Iris pigment epithelial cell (primary cell): ENCODE data around the gene ATP11A.
"Not testable (repeated sequence)": the region's sequence is repeated elsewhere in the genome, so short reads cannot be mapped to it uniquely, and the experiment has no call there.

ENCODE experiments used
- DNase-seq: peaks from one replicate; pipeline ENCODE4 v3.0.0-alpha.2; 2011; ENCODE audit warnings: low read depth

Gene ATP11A

DNA sequence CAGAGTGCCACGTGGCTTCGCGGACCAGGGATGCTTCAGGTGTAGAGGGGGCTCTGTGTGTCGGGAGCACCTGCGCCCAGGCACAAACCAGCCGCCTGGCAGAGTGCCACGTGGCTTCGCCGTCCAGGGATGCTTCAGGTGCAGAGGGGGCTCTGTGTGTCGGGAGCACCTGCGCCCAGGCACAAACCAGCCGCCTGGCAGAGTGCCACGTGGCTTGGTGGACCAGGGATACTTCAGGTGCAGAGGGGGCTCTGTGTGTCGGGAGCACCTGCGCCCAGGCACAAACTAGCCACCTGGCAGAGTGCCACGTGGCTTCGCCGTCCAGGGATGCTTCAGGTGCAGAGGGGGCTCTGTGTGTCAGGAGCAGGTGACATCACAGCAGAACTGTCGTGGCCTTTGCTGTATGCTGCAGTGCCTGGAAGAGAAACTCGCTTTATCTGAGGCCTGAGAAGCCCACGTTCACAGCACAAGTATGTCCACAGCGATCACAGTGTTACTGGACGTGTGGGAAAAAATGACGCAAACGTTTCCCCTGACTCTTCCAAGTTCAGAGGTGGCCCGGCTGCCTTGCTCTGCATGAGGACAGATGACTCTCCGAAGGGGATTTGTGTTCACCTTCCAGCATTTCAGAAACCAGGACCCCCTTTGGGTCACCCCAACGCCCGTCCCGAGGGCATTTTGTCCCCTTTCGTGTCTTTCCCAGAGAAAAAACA is 151.6 kb downstream of the ATP11A start:
- not testable (repeated sequence) for DNase-seq

DNA sequence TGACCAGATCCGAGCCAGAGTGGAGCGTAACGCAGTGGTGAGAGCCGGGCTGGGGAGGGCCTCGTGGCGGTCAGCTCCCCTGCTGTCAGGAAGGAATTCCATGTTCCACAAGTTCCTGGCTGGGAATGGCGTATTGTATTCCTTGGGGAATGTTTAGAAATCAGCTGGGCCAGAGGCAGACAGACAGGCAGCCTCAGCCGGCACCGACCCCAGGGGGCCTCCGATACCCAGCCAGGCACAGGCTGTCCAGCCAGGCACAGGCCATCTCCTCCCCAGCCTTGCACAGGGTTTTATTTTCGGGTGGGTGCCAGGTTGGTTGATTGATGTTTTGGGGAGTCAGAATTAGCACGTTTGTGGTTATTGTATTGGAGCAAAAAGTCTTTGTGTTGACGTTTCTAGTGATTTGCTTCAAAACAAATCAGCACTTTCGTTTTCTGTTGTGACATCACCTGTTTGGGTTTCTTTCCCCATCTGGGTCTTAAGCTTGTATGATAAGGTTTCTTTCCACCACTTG is 152.6 kb downstream of the ATP11A start:
- peak; percentile 6 for DNase-seq

DNA sequence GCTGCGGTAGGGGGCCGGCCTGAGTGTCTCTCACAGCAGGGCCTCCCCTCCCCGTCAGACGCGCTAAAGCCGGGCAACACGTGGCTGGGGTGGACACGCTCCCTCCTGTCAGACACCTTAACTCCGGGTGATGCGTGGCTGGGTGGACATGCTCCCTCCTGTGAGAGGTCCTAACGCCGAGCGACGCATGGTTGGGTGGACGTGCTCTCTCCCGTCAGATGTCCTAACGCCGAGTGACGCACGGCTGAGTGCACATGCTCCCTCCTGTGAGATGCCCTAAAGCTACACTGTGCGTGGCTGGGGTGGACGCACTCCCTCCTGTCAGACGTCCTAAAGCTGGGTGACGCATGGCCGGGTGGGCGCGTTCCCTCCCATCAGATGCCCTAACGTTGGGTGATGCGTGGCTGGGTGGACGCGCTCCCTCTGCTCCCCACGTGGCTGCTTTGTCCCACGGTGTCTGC is 153.1 kb downstream of the ATP11A start:
- DNase-seq, result no peak

DNA sequence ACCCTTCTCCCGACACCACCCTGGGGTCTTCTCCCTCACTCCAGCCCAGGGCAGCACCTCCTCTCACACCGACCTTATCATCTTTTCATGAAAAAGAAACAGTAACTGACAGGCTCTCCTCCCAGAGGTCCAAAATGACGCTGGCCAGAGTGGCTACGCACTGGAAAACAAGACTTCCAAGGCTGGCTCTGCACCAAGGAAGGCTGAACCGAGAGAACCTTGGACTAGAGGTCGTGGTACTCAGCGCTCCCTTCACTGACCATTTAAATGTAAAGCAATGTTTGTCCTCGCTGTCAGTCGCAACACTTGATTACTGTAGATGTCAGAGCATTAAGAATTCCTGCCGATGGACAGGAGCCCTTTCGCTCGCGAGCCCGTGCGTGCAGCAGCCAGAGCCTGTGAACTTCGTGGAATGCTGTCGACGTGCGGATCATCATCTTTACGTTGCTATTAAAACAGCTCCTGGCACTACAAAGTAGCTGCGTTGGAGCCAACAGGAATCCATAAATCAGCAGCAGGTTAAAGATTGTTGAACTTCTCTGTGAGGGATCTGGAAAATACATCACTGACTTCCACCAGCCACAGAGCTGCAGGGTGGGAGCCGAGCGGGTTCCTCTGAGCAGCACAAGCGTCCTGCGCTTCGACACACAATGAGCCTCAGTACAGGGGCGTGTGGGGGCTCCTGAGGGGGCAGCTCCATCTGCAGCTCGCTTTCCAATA is 153.7 kb downstream of the ATP11A start:
- DNase-seq, result no peak

DNA sequence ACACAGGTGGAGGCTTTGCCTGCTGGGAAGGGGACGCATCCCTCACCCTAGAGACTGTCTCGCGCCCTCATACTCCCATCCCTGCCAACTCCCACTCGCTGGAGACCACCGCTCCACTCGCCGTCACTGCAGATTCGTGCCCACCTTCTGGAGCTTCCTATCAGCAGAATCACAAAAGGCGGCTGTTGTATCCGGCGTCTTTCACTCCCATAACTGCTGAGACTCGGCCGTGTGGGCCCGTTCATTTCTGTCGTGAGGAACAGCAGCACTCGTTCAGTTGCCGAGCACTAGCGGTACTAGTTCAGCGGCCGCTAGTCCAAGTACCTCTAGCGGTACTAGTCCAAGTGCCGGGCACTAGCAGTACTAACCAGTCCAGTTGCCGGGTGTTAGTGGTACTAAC is 154.6 kb downstream of the ATP11A start:
- DNase-seq, result no peak

DNA sequence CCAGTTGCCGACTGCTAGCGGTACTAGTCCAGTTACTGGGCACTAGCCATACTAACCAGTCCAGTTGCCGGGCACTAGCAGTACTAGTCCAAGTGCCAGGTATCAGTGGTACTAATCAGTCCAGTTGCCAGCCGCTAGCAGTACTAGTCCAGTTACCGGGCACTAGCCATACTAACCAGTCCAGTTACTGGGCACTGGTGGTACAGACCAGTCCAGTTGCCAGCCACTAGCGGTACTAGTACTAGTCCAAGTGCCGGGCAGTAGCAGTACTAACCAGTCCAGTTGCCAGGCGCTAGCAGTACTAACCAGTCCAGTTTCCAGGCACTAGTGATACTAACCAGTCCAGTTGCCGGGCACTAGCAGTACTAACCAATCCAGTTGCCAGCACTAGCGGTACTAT is 155.0 kb downstream of the ATP11A start:
- DNase-seq, result no peak

DNA sequence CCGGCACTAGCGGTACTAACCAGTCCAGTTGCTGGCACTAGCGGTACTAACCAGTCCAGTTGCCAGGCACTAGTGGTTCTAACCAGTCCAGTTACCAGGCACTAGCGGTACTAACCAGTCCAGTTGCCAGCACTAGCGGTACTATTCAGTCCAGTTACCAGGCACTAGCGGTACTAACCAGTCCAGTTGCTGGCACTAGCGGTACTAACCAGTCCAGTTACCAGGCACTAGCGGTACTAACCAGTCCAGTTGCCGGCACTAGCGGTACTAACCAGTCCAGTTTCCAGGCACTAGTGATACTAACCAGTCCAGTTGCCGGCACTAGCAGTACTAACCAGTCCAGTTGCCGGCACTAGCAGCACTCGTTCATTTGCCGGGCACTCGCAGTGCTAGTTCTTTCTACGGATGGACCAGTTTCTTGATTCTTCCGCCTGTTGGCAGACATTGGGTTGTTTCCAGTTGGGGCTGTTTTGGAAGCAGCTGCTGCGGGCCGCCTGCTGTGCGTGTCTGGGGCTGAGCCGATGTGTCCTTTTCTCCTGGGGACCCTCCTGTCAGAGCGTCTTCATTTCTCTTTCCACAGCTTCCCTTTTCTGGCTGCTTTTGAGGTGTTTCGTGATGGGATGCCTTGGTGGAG is 155.8 kb downstream of the ATP11A start:
- DNase-seq, result no peak

DNA sequence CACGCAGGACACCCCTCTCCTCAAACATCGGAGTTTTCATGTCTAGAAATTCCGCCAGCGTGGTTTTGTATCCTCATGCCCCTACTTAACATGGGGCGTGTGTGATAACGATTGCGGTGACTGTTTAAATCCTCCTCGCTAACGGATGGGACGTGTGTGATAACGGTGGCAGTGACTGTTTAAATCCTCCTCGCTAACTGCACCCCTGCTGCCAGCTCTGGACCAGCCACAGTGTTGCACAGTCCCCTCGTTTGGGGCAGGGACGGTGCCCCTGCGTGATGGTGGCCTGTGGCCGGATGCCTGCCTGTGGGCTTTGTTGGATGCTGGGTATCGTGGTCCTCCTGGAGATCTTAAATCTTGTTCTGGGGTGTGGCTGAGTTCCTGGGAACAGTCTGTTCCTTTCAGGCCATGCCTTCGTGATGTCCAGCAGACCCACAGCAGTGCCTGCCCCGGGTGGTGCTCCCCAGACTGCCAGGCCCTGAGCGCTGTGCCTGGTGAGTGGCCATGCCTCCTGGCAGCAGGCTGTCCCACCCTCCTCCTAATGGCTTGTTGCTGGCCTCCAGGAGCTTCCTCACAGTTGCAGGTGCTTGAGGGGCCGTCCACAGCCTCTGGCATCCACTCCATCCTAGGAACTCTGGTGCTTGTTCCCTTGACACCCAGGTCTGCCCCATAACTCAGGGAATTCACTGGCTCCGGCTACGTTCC is 156.7 kb downstream of the ATP11A start:
- no peak for DNase-seq

DNA sequence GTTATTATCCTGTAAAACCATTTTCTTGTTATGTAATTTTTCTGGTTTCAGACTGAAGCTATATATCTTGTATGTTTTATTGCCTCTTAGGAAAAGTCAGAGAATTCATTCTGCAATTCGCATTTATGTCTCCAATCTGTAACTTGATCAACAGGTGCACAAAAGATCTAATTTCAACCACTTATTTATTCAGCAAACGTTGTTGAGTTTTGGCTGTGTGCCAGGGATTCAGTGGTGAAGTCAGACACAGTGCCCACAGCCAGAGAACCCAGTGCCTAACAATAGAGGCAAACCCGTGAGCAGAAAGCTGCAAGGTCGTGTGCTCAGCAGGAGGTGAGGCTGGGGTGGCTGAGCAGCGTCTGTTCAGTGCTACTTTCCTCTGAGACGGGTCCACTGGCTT is 159.7 kb downstream of the ATP11A start:
- DNase-seq, result peak; percentile 15

DNA sequence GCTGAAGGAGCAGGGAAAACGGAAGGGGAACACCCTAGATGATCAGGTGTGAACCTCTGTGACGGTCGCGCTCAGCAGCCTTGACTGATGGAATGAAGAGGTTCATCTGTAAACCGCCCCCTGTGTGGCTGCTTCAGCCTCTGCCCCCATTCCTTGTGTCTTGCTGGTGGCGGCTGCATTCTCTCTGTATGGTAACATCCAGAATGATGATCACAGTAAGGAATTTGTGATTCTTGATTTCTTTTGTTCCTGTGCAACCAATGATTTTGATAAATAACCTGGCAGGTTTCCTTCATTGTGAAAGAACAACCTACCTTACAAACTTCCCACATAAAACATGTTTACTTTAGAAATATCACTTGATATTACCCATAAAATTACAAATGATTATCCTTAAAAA is 160.4 kb downstream of the ATP11A start:
- DNase-seq, result no peak

DNA sequence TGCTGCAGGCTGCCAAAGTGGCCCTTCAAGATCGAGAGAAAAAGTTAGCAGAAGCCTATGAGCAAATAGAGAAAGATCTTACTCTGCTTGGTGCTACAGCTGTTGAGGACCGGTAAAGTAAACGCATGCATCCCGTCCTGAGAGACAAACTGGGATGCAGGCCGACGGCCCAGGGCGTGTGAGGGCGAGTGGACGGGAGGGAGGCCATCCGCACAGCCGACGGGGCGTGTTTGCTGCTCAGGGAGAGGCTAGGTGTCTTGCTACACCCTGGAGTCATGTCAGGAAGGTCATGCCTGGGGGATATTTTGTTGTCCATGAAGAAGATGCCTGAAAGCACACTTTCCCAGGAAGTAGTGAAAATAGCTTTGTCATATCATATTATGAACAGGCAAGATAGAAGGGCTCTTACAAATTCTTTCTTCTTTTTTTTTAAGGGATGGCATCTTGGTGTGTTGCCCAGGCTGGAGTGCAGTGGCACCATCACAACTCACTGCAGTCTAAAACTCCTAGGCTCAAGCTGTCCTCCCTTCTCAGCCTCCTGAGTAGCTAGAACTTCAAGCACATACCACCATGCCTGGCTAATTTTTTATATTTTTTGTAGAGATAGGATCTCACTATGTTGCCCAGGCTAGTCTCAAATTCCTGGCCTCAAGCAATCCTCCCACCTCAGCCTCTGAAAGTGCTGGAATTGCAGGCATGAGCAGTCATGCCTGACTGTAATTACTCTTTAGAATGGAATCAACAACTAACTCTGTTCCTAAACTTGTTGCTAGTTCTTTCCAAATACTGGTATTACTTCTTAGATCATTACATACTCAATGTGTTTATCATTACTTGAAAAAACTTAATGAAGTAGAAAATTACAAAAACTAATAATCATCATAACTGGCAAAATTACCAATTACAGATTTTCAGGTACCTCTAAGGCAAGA is 161.5 kb downstream of the ATP11A start:
- DNase-seq, result no peak

DNA sequence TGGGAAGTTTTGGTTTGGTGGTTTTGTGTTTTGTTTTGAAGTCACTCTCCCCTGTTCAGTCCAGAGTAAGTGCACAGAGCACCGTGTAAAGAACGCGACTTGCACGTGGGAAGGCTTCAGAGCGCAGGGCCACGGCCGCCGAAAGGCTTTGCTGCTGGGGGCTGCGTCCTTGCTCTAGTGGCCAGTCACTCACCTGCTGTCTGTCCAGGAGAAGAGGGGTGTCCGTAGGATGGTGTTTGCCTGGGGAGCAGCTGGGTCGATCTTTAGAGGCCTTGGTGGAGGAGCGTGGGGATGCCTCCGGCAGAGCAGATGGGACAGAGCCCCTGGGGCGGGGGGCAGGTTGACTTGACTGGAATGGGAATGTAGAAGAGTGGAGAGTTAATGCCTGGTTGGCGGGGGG is 162.6 kb downstream of the ATP11A start:
- no peak for DNase-seq

DNA sequence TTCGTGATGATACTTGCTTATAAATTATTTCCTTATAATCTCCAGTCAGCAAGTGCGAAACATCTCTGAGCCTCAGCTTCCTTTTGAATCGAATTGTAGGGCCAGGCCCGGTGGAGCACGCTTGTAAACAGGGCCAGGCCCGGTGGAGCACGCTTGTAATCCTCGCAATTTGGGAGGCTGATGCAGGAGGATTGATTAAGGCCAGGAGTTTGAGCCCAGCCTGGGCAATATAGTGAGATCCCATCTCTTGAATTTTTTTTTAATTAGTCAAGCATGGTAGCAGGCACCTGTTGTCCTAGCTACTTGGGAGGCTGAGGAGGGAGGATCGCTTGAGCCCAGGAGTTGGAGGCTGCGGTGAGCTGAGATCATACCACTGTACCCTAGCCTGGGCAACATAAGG is 163.0 kb downstream of the ATP11A start:
- no peak for DNase-seq

DNA sequence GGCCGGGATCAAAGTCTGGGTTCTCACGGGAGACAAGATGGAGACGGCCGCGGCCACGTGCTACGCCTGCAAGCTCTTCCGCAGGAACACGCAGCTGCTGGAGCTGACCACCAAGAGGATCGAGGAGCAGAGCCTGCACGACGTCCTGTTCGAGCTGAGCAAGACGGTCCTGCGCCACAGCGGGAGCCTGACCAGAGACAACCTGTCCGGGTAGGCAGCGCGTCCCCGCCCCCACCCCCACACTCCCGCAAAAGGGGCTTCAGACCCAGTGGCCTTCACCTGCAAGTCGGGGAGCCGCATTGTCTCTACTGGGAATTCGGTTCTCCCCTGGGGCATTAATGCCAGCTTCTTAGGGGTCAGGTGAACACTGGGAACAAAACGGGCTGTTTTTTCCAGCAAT is 164.5 kb downstream of the ATP11A start:
- no peak for DNase-seq

DNA sequence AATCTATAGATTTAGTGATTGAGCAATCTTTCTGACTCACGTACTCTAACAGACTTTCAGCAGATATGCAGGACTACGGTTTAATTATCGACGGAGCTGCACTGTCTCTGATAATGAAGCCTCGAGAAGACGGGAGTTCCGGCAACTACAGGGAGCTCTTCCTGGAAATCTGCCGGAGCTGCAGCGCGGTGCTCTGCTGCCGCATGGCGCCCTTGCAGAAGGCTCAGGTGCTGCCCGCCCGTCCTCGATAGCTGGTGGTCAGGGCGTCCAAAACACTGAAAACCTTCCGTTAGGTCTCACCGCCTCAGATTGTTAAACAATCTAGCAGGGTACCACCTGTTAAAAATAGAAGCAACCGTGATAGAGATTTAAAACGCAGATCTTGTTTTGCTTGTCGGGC is 166.0 kb downstream of the ATP11A start:
- no peak for DNase-seq

DNA sequence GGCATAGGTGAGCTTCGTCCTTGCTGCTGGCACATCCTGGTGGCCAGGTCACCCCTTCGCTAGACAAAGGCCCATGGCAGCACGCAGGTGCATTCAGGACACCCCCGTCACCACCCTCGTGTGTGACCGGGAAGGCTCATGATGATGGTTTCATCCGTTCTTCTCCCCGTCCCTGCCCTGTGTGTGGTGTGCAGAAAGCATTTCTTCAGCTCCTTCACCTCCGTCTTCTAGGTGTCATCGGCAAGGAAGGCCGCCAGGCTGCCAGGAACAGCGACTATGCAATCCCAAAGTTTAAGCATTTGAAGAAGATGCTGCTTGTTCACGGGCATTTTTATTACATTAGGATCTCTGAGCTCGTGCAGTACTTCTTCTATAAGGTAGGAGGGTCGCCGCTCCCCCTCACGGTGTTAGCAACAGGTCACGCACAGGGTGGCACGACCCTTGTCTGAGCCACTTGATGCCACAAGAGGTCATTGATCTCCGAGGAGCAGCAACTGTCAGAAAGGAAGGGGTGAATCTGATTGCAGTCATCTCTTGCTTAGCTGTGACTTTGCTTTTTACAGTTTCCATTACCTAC is 168.2 kb downstream of the ATP11A start:
- no peak for DNase-seq

DNA sequence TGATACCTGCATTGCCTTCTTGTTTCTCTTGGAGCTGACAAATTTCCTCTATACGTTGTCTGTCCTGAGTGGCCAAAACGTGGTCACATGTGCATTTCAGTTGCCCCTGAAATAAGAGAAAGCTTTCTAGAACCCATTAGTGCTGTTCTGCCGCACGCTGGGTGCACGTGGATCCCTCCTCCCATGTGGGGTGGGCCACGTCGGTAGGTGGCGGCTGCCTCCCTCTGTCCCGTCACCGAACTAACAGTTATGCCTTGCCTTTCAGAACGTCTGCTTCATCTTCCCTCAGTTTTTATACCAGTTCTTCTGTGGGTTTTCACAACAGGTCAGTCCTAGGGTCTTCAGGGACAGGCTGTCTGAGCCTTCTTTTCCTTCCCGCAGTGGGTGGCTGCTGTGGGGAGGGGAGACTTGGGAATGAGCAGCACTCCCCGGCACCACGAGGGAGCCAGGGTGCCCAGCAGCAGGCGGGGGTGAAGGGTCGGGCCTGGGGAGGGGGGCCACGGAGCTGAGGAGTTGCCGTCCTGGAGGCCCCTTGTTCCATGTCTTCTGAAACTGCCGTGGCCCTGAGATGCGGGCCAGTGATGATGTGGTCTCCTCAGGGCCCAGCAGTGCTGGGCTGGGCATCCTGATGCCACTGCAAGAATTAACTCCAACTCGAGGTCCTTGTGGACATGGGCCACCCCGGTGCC is 169.4 kb downstream of the ATP11A start:
- no peak for DNase-seq

DNA sequence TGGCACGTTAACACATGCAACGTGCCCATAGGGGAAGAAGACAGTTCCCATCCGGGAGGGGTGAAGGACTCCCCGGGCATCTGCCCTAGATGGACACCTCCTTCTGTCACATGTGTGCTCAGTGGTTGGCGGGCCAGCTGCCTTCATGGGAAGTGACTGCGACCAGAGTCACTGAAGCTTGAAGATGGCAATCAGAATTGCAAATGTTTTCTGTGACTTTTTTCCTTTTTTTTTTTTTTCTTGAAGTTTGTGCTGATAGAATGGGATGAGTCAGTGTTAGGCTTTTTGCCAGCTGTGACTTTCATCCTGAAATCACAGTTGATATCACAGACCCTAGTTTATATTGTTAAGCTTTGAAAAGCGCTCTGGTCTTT is 170.0 kb downstream of the ATP11A start:
- peak; percentile 67 for DNase-seq

DNA sequence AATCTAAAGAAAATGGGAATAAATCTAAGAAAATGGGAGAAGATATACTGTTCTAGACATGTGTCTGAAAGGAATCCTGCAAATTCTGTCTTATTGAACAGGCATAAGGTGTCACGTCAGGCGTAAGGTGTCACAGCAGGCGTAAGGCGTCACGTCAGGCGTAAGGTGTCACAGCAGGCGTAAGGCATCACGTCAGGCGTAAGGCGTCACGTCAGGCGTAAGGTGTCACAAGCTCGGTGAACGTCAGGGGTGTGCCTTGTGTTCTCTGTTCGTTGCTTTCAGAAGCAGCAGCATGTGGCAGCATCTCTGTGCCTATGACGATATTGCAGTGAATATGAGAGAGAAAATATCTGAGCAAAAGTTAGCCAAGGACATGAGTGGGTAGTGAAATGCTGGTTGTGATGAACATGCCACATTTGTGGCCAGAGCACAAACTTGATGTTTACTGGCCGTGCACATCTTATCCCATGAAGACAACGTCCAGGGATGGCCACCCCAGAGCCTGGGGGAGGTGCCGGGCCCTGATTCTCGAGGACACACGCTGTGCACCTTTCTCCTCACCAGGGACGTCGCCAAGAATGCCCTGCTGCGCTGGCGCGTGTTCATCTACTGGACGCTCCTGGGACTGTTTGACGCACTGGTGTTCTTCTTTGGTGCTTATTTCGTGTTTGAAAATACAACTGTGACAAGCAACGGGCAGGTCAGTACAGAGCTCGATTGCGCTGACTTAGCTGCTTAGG is 172.2 kb downstream of the ATP11A start:
- DNase-seq, result no peak

DNA sequence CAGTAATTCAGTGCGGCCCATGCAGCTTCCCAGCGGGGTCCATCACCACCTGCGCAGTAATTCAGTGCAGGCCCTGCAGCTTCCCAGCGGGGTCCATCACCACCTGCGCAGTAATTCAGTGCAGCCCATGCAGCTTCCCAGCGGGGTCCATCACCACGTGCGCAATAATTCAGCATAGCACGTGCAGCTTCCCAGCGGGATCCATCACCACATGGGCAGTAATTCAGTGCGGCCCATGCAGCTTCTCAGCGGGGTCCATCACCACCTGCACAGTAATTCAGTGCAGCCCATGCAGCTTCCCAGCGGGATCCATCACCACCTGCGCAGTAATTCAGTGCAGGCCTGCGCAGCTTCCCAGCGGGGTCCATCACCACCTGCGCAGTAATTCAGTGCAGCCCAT is 173.5 kb downstream of the ATP11A start:
- DNase-seq, result not testable (repeated sequence)
